Brain microvascular endothelial cell (primary cell): ENCODE measurements around the gene TRAF3IP1.
A peak's percentile ranks its signal among the peaks of the same experiment; 100 is the strongest.

Experiments used
- DNase-seq: peaks from one replicate; pipeline ENCODE4 v3.0.0-alpha.2; 2020
- H3K27ac ChIP-seq: fragments of 250-450 bp; sonication (Bioruptor Pico); 2 replicates; pipeline ENCODE4 v1.5.1; 2020; ENCODE audit warnings: mild to moderate bottlenecking, moderate library complexity
- H3K27me3 ChIP-seq: fragments of 250-450 bp; sonication (Bioruptor Pico); replicated peaks from 2 replicates; pipeline ENCODE4 v1.5.1; 2020; ENCODE audit warnings: mild to moderate bottlenecking
- H3K36me3 ChIP-seq: fragments of 250-450 bp; sonication (Bioruptor Pico); replicated peaks from 2 replicates; pipeline ENCODE4 v1.5.1; 2020; ENCODE audit warnings: mild to moderate bottlenecking
- H3K4me3 ChIP-seq: 2 replicates; pipeline ENCODE4 v1.5.1; 2011; ENCODE audit warnings: low read depth, mild to moderate bottlenecking, control low read depth, low read length, moderate library complexity
- in situ Hi-C: cut with HindIII; loops from 2 replicates; pipeline ENCODE4 v1.10.0; 2017; ENCODE audit warnings: low sequenced_read_pairs, low pct_ligation_motif_present
- TF ChIP-seq, protein P1 (sequence below): IDR thresholded peaks from 2 replicates; pipeline ENCODE4 v1.5.1; 2011; ENCODE audit warnings: low read depth, mild to moderate bottlenecking, moderate library complexity, low read length, control low read depth, inconsistent platforms; ENCODE audit errors: missing control alignments

Gene TRAF3IP1

DNA sequence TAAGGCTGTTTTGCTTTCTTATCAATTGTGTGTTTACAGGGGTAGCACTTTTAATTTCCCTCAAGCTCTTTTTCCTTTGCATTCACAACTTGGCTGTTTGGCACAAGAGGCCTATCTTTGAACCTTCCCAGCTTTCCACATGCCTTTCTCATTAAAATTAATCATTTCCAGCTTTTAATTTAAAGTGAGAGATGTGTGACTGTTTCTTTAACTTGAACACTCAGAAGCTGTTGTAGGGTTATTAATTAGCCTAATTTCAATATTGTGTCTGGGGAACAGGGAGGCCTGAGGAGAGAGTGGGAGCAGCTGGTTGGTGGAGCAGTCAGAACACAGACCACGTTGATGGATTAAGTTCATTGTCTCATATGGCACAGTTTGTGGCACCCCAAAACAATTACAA is 111.1 kb downstream of the TRAF3IP1 start:
- peak overlapping the region; percentile 9 for H3K27ac ChIP-seq
- in situ Hi-C loops = no loop called here
- H3K27me3 ChIP-seq = no peaks in the 10 kb centered on the region
- TF ChIP-seq, protein P1, sequence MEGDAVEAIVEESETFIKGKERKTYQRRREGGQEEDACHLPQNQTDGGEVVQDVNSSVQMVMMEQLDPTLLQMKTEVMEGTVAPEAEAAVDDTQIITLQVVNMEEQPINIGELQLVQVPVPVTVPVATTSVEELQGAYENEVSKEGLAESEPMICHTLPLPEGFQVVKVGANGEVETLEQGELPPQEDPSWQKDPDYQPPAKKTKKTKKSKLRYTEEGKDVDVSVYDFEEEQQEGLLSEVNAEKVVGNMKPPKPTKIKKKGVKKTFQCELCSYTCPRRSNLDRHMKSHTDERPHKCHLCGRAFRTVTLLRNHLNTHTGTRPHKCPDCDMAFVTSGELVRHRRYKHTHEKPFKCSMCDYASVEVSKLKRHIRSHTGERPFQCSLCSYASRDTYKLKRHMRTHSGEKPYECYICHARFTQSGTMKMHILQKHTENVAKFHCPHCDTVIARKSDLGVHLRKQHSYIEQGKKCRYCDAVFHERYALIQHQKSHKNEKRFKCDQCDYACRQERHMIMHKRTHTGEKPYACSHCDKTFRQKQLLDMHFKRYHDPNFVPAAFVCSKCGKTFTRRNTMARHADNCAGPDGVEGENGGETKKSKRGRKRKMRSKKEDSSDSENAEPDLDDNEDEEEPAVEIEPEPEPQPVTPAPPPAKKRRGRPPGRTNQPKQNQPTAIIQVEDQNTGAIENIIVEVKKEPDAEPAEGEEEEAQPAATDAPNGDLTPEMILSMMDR = no peak
- no peak for DNase-seq
- H3K36me3 ChIP-seq = peaks cover 27% of the 10 kb centered on the region
- H3K4me3 ChIP-seq = no peak overlapping the region

DNA sequence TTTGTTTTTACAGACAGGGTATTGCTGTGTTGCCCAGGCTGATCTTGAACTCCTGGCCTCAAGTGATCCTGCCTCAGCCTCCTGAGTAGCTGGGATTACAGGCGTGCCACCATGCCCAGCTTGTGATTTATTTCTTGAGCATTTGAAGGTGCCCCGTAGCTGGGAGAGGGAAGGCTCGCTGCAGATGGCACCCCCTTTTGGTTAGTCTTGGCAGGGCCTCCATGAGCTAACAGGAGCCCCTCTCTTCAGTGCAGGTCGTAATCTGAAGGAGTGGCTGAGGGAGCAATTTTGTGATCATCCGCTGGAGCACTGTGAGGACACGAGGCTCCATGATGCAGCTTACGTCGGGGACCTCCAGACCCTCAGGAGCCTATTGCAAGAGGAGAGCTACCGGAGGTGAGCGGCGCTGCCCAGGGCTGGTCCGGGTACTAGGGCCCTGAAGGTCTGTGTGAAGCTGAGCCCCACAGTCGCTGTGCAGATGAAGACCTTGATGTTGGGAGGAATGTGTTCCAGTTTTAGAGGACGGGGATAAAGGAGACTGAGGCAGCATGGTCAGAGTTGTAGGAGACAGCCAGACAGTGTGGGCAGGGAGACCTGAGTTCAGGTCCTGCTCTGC is 113.1 kb downstream of the TRAF3IP1 start:
- Histone ChIP-seq H3K4me3 (no peak overlapping the region), H3K27ac (peak overlapping the region; percentile 99)

DNA sequence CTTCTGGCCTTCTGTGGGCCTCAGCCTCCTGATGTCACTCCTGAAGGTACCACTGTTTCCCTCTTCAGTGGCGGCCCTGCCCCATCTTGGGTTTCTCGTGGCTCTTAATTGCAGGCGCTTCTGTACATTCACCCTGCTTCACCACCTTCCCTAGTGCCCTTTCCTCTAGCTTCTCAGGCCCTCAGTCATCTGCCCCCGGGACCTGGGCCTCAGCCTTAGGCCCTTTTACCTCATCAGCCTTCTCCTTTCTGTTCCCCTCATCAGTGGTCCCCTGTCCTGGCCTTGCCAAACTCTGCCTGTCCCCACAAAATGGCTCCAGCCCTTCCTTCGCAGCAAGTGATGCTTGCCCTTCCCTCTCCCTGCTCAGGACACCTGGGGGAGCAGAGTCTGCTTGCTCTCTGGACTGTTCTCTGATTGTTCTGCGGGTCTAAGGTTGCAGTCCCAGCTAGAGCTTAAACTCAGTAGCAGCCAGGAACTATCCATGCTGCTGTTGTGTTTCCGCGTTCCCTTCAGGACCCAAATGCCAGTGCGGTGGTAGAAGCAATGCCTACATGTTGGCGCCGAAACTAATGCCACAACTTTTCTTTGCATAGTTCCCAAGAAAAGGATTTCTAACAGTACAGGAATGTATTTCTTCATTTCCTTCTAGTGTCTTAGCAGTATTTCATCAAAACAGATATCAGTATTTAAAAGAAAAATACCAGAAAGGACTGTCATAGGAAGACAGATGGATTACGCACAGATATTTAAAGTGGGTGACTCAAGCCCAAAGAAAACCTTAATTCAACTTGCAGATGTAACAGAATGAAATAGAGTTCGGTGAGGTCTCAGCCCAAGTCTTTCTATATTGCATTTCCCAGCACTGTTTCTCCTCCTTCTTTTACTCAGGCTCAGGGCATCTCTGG is 113.9 kb downstream of the TRAF3IP1 start:
- Histone ChIP-seq H3K27me3 (no peaks in the 10 kb centered on the region), H3K27ac (peak overlapping the region; percentile 99), H3K4me3 (no peak overlapping the region), H3K36me3 (peaks cover 31% of the 10 kb centered on the region)
- DNase-seq = peak; percentile 77
- TF ChIP-seq, protein P1 = no peak
- in situ Hi-C loops = no loop called here

More for the DNA sequence above, 113.1 kb downstream of the TRAF3IP1 start:
- no peak for DNase-seq
- in situ Hi-C loops = no loop called here
- TF ChIP-seq, protein P1 = no peak
- Histone ChIP-seq H3K27me3 (no peaks in the 10 kb centered on the region), H3K36me3 (peaks cover 29% of the 10 kb centered on the region)

DNA sequence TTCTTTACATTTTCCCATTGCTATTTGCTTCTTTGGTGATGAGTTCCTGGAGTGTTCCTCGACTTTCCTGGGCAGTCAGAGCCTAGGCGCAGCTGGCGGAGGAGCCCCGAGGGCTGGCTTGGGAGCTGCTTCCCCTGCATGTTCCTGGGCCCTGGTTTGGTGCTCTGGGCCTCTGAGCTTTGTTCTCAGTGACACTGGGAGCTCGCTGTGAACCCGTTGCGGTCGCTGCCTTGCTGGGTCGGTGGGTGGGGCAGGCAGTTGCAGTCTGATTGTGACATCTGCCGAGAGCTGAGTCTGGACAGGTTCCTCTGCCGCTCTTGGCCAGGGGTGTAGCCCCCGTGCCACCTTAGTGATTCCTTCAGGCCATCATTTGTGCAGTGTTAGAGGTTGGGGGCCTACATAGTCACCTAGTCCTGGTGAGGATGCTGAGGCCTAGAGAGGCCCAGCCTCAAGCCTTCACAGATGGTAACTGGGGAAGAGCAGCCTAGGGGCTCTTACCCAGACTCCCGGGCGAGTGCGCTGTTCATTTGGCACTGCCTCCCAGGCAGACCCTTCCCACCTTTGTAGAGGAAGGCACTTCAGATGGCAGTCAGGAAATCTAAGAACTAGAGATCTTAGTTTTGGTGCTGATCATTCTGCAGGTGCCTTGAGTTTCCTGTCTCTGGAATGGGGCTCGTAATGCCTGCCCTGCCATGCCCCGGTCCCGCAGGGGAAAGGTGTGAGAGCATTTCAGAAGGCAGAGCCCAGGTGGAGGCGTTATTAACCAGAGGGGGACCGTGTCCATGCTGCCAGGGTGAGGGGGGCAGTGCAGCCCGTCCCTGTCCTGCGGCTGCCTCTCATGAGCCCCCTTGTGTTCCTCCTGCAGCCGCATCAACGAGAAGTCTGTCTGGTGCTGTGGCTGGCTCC is 114.8 kb downstream of the TRAF3IP1 start:
- Histone ChIP-seq H3K4me3 (peak overlapping the region; percentile 20), H3K27me3 (no peaks in the 10 kb centered on the region), H3K27ac (peak overlapping the region; percentile 99), H3K36me3 (peaks cover 31% of the 10 kb centered on the region)
- DNase-seq = peak; percentile 49
- in situ Hi-C loops = no loop called here
- TF ChIP-seq, protein P1 = no peak

DNA sequence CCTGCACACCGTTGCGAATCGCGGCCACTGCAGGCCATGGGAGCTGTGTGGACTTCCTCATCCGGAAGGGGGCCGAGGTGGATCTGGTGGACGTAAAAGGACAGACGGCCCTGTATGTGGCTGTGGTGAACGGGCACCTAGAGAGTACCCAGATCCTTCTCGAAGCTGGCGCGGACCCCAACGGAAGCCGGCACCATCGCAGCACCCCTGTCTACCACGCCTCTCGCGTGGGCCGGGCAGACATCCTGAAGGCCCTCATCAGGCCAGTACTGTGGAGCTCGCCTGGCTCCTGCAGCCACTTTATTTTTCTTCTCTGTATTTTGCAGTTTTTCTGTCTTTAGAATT is 115.4 kb downstream of the TRAF3IP1 start:
- H3K27me3 ChIP-seq = no peaks in the 10 kb centered on the region
- H3K36me3 ChIP-seq = peaks cover 24% of the 10 kb centered on the region
- no peak overlapping the region for H3K4me3 ChIP-seq
- DNase-seq = no peak
- in situ Hi-C loops = no loop called here
- H3K27ac ChIP-seq = peak overlapping the region; percentile 99
- TF ChIP-seq, protein P1 = no peak
